Hematopoietic multipotent progenitor cell treated with erythropoietin and hydrocortisone succinate and interleukin-3 and kit ligand, for 17 days (in vitro differentiated cells): Measurements from ENCODE around the gene NEDD8.
A peak's percentile ranks its signal among the peaks of the same experiment; 100 is the strongest.

Experiments
- DNase-seq: peaks from one replicate; pipeline ENCODE4 v3.0.0-alpha.2; 2015; ENCODE audit warnings: low spot score

NEDD8 gene

DNA sequence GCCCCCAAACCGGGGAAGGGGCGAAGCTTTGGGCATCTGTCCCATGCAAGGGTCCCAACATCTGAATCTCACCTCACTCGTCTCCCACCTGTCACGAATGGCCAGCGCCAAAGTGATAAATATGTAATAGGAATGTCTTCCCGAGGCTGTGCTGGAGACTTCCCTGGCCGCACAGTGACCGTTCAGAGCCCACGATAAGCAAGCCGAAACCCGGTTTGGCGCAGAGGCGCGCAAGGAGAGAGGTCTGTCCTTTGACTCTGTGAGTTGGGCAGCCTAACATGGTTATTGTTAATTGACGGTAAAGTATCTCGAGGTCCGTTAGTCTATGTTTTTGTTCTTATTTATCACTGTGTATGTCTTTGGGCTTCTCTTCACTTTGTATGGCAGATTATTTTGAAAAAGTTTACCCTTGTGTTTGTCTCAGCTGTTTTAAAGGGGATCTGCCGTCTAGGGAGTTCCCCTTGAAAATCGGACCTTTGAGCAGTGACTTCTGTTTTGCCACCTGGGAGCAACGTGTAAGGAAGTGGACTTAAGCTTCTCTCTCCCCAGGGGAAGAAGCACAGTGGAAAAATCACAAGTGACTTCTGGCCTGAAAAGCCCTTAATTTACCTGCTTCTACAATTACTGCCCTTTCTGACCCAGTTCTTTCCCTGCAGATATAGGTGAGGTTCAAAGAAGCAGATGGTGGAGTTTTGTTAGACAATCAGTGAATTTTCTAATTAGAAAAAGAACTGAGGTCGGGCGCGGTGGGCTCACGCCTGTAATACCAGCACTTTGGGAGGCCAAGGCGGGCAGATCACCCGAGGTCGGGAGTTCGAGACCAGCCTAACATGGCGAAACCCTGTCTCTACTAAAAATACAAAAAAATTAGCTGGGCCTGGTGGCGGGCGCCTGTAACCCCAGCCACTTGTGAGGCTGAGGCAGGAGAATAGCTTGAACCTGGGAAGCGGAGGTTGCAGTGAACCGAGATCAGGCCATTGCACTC lies 35.8 kb downstream of the NEDD8 start:
- peak; percentile 34 for DNase-seq

DNA sequence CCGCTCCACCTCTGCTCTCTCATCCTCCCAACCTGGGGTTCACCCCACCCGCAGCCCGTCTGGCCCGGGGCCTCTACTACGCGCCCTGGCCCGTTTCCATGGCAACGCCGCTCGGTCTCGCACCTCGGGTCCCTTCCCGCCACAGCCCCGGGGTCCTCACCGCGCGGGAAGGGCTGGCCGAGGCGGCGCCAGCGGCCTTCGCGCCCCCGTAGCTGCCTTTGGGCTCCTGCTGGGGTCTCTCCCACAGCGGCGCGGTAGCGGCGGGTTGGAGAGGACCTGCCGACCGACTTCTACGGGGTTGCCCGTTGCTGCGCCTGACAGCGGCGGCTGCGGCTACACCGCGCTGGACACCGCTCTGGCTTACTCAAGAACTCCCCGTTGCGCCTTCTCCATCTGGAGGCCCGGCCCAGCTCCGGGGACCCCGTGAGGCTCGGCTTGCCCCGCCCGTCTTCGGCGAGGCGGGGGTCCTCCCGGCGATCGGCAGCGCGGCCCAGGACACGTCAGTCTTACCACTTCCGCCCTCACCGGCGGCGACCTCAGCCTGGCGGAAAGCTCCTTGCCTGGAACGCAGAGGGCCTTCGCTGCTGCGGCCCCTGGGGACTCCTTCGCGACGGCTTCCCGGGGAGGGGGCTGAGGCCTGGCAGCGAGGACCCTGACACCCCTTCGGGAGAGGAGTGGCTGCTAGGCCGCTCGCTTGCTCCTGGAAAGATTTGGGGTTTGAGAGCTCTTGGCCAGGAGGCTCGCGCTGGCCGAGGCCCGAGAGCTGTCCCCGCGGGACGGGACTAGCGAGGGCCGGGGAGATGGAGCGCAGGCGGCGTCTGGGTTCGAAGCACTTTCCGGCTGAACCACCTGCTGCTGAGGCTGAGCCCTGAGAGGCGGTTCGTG lies 36.7 kb downstream of the NEDD8 start, which contains the start of gene TM9SF1:
Gene TM9SF1 (minus strand): TSS at position 256 of the 885 bp plus-strand sequence. CDS start 422 bp downstream, outside the sequence.
- DNase-seq = peak; percentile 77

DNA sequence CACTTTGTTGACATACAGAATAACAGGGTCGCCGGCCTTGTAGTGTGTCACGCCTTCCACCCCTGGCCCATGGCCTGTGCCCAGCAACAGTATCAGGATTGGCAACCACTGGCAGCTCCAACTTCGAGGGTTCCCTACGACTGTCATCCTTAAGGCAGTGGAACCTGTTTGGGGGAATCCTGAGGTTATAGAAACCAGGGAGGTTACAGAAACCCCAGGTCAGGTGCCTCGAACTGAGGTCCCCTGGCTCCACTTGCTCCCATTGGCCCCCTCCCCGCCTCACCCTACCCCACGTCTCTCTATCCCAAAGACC lies 37.3 kb downstream of the NEDD8 start:
- no peak for DNase-seq

DNA sequence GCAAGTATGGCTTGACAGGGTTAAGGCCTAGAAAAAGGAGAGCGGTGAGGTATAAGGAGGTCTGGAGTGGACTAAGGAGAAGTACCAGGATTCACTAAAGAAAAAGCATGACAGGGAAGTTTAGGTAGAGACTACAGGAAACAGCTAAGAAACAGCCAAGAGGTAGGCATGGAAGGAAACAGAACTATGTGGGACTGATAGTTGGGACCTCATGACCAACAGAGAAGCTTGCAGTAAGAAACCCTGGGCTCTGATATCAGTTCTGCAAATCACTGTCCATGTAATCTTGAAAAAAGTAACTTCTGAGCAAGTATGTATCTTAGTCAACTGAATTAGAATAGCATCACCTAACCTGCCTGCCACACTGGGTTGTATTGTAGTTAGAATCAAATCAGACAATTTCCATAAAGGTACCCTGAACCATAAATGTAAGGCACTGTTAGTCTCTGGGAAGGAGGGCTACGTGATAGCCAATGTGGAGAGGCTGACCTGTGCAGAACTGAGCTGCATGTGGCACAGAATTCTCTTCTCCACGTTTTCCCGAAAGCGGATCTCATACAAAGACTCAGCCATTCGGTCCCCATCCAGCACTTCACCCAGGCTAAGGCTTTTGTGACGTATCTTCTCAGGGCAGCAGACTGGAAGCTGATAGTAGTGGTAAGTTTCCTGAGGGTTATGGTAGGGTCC lies 37.8 kb downstream of the NEDD8 start:
- DNase-seq = no peak

DNA sequence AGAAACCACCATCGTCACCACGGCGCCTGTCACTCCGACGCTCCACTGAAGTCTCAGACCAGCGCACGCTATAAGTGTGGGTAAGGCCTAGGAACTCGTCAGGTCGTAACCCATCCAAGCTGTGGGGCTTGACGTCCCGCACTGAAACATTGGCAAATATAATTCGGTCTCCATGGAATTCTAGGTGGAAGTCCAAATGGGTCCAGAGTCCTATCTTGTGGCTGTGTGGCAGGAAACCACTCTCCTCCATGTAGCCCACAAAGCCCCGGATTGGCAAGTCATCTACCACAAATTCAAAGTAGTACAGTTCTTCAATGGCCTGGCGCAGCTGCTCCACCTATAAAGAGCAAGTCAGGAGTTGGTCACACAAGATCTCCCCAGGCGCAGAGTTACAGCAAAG lies 39.2 kb downstream of the NEDD8 start:
- DNase-seq = no peak

DNA sequence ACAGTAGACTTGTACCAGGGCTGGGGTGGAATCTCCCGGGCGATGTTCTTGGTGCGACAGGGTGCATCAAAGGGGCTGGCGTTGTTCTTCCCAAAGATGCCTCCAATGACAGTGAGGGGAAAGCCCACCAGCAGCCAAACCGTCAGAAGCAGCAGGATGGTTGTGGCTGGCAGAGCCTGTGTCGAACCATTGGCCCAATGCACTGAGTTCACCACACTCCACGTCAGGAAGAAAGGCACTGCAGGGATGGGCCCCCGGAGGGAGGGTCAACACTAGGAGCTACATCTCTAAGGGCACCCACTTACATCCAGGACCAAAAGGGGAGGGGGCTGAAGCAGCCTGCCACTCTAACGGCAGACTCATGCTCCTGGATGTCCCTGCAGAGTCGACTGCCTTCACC lies 41.8 kb downstream of the NEDD8 start:
- no peak for DNase-seq

DNA sequence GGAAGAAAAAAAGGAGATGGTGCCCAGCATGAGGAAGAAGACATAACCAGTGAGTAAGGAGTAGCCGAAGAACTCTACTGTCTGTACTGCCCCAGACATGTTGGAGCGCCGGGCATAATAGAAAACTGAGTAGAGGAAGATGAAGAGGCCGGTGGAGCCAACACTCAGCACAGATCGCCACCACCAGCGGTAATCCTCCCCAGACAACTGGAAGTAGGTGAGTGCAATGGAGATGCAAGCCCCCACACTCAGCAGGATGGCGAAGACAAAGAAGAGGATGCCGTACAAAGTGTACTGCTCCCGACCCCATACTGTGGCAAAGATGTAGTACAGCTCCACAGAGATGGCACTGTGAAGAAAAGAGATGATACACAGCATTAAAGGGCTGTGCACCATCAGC lies 42.7 kb downstream of the NEDD8 start:
- no peak for DNase-seq

DNA sequence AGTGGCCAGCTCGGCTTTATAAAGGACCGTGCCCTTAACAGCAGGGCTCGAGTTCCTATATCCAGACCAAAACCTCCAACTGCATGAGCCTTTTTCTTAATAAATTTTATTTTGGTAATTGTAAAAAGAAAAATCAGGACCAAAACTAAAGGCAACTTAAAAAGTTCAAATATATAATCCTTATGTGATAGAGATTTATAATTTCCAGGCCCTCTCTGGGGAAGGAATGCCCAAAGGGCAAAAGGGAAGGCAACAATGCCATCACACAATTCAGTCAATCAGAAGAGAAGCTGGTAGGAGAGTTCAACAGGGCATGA lies 43.1 kb downstream of the NEDD8 start:
- DNase-seq = no peak

DNA sequence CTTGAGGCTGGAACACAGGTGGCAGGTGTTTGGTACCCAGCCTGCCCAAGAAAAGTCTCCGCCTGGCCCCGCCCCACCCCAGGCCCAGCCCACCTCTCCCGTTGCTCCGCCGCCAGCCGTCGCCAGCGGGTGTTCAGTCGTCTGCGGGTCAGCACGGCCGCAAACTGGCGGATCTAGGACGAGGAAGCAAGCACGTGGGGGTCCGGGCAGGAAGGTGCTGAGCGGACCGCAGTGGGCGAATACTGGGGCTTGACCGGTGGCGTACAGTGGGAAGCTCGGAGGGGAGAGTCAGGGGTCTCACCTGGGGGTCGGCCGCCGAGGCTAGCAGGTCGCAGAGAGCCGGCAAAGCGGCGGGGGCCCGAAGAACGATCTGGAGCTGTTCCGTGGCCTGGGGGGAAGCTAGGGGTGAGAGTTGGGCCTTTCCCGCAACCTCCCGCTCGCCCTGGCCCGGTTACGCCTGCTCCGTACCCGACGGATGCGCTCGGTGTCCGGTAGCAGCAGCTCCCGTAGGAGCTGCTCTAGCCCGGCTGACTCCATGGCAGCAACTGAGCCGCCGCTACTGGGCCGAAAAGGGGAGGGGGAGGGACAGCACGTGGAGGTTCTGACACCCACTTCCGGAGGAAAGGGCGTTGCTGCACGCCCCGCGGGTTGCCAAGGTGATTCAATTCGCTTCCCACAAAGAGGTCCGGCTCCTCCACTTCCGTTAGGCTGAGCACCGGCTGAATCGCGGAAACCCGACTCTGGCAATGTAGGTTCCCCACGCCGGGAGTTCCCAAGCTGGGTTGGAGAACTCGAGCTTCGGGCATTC lies 43.7 kb downstream of the NEDD8 start, which contains the start of gene IPO4:
Gene IPO4 (minus strand): TSS at position 566 of the 808 bp plus-strand sequence. CDS start 29 bp downstream, at position 537.
- peak; percentile 78 for DNase-seq

DNA sequence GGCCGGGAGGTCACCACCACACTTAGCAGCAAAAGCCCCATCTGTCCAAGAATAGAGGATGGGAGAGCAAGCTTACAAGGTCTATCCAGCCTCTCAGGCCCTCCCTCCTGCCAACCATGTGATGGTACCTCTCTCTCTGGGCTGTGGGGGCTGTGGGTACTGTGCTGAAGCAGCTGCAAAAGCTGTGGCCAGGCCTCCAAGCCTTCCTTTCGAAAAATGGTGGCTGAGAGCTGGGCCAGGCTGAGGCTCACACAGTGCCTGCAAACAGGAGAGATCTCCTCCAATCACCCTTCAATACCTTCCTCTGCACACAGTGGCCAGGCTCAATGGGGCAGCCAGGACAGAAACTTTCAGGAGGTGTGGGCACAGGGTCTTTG lies 44.6 kb downstream of the NEDD8 start:
- no peak for DNase-seq

DNA sequence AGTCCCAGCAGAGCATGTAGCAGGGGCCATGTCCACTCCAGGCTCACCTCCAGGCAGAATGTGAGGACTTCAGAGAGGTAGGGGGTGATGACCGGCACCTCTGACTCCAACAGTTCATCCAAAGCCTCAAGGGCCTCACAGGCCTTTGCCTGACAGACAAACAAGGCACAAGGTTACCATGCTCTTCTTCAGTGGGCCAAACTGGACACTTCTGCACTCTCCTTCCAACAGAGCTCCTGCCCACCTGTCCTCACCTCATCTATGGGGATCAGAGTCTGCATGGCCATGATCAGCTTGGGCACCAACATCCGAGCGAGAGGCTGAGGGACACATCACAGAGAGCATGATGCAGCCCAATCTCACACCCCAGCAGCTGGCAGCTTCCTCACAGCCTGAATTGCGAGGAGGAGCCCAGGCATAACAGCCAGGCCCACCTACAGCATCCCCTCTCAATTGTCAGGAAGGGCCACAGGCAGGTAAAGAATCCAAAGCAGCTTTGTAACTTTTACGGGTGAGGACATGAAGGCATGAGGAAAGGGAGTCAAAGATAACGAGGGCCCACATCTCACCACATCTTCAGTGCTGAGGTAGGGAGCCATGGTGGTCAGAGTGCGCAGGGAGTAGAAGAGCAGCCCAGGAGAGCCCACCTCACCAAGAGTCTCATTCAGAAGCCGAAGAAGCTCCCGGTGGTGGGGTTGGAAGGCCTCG lies 45.2 kb downstream of the NEDD8 start:
- no peak for DNase-seq

DNA sequence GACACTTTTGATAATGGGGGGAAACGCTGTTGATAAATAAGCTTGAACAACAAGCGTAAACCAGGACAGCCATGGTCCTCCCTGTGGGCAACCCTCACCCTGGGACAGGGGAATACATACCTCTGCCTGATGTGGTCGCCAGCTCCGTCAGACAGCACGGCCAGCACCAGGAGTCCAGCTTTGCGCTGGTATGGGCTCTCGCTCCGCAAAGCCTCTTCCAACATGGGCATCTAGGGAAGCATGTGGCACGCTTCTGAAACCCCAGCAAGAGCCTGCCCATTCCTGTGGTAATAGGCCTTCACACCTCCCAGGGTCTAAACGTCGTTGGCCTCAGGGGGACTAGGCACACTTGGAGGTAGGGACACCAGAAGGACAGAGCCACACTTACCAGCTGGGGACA lies 46.4 kb downstream of the NEDD8 start:
- no peak for DNase-seq

DNA sequence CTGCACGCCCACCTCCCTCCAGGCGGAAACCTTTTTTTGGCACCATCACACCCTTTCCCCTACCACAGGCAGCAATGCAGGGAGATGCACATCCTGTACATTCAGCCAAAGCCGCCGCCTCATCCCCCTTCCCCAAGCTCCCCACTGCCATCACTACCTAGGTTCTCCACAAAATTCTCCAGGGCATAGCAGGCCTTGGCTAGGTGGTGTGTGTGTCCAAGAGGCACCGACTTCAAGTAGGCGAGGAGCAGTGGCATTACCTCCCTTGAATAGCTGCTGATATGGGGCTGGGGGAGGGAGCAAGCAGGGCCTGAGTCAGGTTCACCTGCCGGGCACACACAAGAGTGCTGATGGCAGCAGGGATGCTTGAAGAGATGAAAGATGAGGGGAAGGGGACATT lies 47.1 kb downstream of the NEDD8 start:
- DNase-seq = no peak

DNA sequence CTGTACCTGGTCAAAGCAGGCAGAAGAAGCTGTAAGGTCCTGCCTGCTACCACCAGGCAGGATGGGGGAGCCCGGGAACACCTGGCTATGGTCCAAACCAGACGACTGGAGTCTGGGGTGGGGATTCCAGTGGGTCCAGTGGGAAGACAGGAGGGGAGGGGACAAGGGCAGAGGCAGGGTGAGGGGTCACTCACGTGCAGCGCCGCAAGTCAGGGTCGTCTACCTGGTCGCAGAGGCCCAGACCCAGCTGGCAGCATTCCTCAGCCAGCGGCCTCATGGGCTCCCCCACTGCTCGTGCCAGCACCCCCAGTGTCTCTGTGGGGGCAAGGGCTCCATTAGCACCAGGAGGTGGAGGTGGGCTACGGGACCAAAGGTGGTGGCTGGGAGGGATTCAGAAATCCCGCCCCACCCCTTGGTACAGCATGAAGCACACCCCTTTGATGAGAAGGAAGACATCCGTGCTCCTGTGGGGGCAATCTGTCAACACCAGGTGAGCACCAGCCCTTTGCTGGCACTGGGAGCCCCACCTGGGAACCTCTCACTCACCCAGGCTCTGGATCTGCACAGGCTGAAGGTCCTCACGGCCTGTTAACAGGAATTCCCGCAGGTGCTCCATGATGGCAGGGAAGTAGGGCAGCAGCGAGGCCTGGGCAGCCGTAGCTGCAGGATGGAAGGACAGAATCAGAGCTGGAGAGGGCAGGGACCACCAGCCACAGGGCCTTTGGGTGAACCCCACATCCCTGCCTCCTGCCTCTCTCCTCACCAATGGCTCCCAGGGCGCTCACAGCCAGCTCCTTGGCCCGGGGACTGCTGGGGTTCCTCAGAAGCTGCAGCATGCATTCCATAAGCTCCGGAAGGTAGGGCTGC lies 47.8 kb downstream of the NEDD8 start:
- no peak for DNase-seq

DNA sequence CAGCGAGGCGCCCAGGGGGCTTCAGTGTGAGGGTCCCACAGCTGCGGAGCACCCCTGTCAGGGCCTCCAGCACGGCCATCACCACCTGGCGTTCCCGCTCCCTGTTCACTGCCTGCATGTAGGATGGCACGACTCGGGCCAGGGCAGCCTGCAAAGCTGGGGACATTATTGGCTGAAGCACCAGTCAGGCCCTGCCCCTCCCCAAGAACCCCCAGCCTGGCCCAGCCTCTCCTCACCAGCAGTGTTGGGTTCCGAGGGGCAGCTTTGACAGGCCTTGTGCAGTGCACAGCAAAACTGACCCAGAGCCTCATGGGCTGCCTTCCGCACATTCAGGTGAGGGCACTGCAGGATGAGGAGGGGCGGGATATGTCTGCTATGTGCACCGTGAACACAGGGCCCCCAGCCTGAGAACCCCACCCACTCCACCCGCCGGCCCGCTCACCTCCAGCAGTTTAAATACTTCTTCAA lies 49.1 kb downstream of the NEDD8 start:
- no peak for DNase-seq

DNA sequence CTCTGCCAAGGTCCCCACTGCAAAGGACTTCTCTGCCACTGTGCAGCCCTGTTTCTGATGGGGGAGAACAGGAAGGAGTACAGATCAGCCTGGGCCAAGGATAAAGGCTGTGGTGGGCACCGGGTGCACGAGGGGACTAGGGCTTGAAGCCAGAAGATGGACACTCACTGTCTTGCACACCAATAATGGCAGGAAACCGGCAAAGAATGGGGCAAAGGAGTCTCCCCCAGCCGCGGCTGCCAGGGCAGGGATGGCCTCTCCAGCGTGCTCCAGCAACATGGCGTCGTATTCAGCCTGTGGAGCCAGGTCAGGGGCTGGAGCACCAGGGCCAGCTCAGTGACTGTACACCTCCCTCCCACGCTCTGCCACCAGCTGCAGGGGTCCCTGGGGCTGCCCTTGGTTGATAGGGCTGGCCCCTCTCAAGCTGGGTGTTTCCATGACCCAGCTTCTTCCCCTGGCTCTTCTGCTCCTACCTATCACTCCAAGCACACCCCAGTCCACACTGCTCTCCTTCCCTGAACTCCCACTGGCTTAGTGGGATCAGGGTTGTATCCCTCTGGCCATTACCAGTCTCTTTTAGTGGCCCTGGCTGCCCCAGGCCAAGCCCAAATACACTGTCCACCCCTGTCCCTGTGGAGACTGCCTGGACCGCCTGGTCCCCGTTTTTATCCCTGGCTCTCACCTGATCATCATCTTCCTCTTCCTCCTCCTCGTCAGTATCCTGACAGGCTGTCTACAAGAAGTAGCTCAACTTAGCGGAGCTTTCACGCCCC lies 49.9 kb downstream of the NEDD8 start:
- no peak for DNase-seq

DNA sequence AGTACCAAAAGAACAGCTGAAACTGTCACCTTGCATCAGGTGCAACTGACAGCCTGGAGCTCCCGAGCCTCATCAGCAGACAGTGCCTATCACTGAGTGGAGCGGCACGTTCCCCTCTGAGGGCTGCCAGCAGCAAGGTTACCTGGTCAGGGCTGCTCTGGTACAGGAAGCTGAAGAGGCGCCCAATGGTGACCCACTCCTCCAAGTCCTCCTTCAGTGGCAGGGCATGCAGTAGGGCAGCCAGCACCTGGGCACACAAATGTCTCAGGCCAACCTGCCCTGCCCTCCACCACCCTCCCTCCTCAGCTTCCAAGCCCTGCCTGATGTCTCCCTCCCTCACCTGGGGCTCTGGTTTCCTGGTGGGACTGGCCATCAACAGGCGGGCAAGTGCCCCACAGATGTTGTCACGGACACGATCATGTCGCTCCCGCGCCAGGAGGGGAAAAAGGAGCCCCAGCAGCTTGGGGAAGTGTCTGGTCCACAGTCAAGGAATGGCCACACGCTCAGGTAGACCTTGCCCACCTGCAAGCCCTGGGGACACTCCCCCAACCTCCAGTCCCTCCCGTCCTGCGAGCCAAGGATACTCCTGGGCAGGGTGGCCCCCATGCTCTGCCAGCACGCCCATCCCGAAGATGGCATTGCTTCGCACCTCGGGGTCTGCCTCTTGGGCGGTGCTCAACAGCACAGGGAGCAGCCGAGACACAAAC lies 50.6 kb downstream of the NEDD8 start:
- no peak for DNase-seq
